OCI-LY1 (cell line): ENCODE measurements around the gene KBTBD6.

Source experiments
- H2AFZ ChIP-seq: fragments of 200-600 bp; sonication (generic), shearing (Covaris generic); 2 replicates; pipeline ENCODE4 v1.6.0; 2014; ENCODE audit warnings: antibody characterized with exemption, mild to moderate bottlenecking, low read length
- H3F3A ChIP-seq: fragments of 200-600 bp; sonication (generic), shearing (Covaris generic); 2 replicates; pipeline ENCODE4 v1.6.0; 2014; ENCODE audit warnings: mild to moderate bottlenecking, antibody characterized with exemption, low read length, moderate library complexity; ENCODE audit not compliant: insufficient read depth
- H3K27ac ChIP-seq: fragments of 200-600 bp; sonication (generic); 2 replicates; pipeline ENCODE4 v1.5.1; 2014; ENCODE audit warnings: low read length, mixed run types, mild to moderate bottlenecking, low read depth; ENCODE audit not compliant: poor library complexity, severe bottlenecking
- H3K27me3 ChIP-seq: fragments of 200-600 bp; sonication (generic); 2 replicates; pipeline ENCODE4 v1.6.0; 2014; ENCODE audit warnings: antibody characterized with exemption, mild to moderate bottlenecking, low read length, moderate library complexity; ENCODE audit not compliant: insufficient read depth
- H3K36me3 ChIP-seq: fragments of 200-600 bp; sonication (generic); 2 replicates; pipeline ENCODE4 v1.6.1; 2014; ENCODE audit warnings: mild to moderate bottlenecking, antibody characterized with exemption, low read length, moderate library complexity, mixed read lengths; ENCODE audit not compliant: insufficient read depth
- H3K4me1 ChIP-seq: fragments of 200-600 bp; sonication (generic); 2 replicates; pipeline ENCODE4 v1.5.1; 2014; ENCODE audit warnings: mild to moderate bottlenecking, low read length, moderate library complexity; ENCODE audit not compliant: insufficient read depth, severe bottlenecking
- H3K4me2 ChIP-seq: fragments of 200-600 bp; sonication (generic), shearing (Covaris generic); 2 replicates; pipeline ENCODE4 v1.6.1; 2014; ENCODE audit warnings: low read length
- H3K4me3 ChIP-seq: fragments of 200-600 bp; sonication (generic); 2 replicates; pipeline ENCODE4 v1.5.1; 2014; ENCODE audit warnings: low read length, low read depth, mild to moderate bottlenecking, mixed read lengths; ENCODE audit not compliant: poor library complexity, severe bottlenecking
- H3K79me2 ChIP-seq: fragments of 200-600 bp; shearing (Covaris generic); 2 replicates; pipeline ENCODE4 v1.6.1; 2016; ENCODE audit warnings: mixed run types, low read length, mixed read lengths; ENCODE audit not compliant: insufficient read depth
- H3K9ac ChIP-seq: fragments of 200-600 bp; sonication (generic), shearing (Covaris generic); 2 replicates; pipeline ENCODE4 v1.6.1; 2014; ENCODE audit warnings: mild to moderate bottlenecking, low read length, mixed read lengths
- H3K9me2 ChIP-seq: fragments of 200-600 bp; sonication (generic), shearing (Covaris generic); 2 replicates; pipeline ENCODE4 v1.6.1; 2014; ENCODE audit warnings: low read depth, mild to moderate bottlenecking, low read length, mixed read lengths
- H3K9me3 ChIP-seq: fragments of 200-600 bp; shearing (Covaris generic); 2 replicates; pipeline ENCODE4 v1.6.1; 2014; ENCODE audit warnings: low read length, mixed read lengths
- H4K20me1 ChIP-seq: fragments of 200-600 bp; sonication (generic), shearing (Covaris generic); 2 replicates; pipeline ENCODE4 v1.6.0; 2016; ENCODE audit warnings: mild to moderate bottlenecking, low read length; ENCODE audit not compliant: insufficient read depth
- CTCF ChIP-seq: fragments of 200-600 bp; sonication (generic), shearing (Covaris generic); IDR thresholded peaks from 2 replicates; pipeline ENCODE4 v1.5.1; 2017; ENCODE audit warnings: mild to moderate bottlenecking, antibody characterized with exemption, low read length, moderate library complexity, mixed read lengths
- EZH2 ChIP-seq: fragments of 200-600 bp; sonication (generic), shearing (Covaris generic); IDR thresholded peaks from 2 replicates; pipeline ENCODE4 v1.8.0; 2017; ENCODE audit warnings: borderline replicate concordance, mixed run types, mild to moderate bottlenecking, antibody characterized with exemption, low read length, moderate library complexity, mixed read lengths

The KBTBD6 gene

GRCh38 chr13:41139296-41139966, 6.8 kb upstream of the KBTBD6 start:
- TF ChIP-seq EZH2: no peak
- no peak for TF ChIP-seq CTCF
- Histone ChIP-seq H3K27ac (no peak overlapping the region), H3K9me3 (no peaks in the 10 kb centered on the region), H3K4me1 (peaks cover 8% of the 10 kb centered on the region), H3K9me2 (no peaks in the 10 kb centered on the region), H3K27me3 (no peaks in the 10 kb centered on the region), H3K9ac (no peak overlapping the region), H3F3A (no peaks in the 10 kb centered on the region), H3K4me2 (no peak overlapping the region), H3K36me3 (no peaks in the 10 kb centered on the region), H4K20me1 (no peaks in the 10 kb centered on the region), H3K79me2 (no peaks in the 10 kb centered on the region), H3K4me3 (no peak overlapping the region), H2AFZ (no peak overlapping the region)

DNA sequence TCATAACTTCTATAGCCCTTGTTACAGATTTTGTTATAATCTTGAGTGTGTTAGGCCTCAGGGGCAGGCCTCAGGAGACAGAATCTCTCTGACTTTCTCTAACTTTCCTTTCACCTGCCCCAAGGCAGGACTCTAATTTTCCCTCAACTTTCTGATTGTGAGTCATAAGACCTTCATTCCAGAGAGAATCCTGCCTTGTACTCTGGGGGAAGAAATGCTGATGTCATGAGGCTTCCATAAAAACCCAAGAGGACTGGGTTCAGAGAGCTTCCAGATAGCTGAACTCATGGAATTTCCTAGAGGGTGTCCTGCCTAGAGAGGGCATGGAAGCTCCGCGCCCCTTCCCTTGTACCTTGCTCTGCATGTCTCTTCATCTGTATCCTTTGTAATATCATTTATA, 5.3 kb upstream of the KBTBD6 start:
- H3K27ac ChIP-seq: no peak overlapping the region
- no peaks in the 10 kb centered on the region for H4K20me1 ChIP-seq
- H2AFZ ChIP-seq: no peak overlapping the region
- no peaks in the 10 kb centered on the region for H3K36me3 ChIP-seq
- no peaks in the 10 kb centered on the region for H3K79me2 ChIP-seq
- H3K9ac ChIP-seq: no peak overlapping the region
- H3K4me1 ChIP-seq: peaks cover 16% of the 10 kb centered on the region
- no peak overlapping the region for H3K4me2 ChIP-seq
- no peak overlapping the region for H3K4me3 ChIP-seq
- no peaks in the 10 kb centered on the region for H3K9me2 ChIP-seq
- no peaks in the 10 kb centered on the region for H3K27me3 ChIP-seq
- no peaks in the 10 kb centered on the region for H3K9me3 ChIP-seq
- TF ChIP-seq CTCF: no peak
- no peaks in the 10 kb centered on the region for H3F3A ChIP-seq

DNA sequence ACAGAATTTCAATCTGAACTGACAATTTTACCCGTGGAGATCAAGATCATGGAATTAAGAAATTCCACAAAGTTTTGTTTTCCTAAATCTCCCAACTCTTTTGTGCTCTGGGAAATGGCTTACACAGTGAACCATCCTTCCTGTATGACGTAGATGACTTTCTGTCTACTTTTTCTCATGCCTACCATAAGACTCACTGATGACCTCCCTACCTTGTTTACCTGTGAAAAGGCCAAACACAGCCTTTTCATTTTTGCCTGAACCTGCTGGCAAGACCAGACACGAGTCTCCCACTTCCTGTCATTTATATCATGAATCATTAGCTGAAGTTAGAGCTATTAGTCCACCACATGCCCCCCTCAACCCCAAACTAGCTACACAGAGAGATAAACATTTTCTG, 4.6 kb upstream of the KBTBD6 start:
- H3K9me2 ChIP-seq: no peaks in the 10 kb centered on the region
- no peaks in the 10 kb centered on the region for H3K79me2 ChIP-seq
- H3F3A ChIP-seq: no peaks in the 10 kb centered on the region
- H3K27ac ChIP-seq: no peak overlapping the region
- no peaks in the 10 kb centered on the region for H3K27me3 ChIP-seq
- TF ChIP-seq CTCF (no peak), EZH2 (no peak)
- no peak overlapping the region for H2AFZ ChIP-seq
- H3K9ac ChIP-seq: no peak overlapping the region
- no peak overlapping the region for H3K4me3 ChIP-seq
- no peaks in the 10 kb centered on the region for H4K20me1 ChIP-seq
- H3K9me3 ChIP-seq: no peaks in the 10 kb centered on the region
- no peaks in the 10 kb centered on the region for H3K36me3 ChIP-seq
- H3K4me1 ChIP-seq: peaks cover 16% of the 10 kb centered on the region
- H3K4me2 ChIP-seq: no peak overlapping the region
